ENCODE results near the gene UROD.
"Not testable (repeated sequence)": the region's sequence is repeated elsewhere in the genome, so short reads cannot be mapped to it uniquely, and the experiment has no call there.

UROD gene

DNA sequence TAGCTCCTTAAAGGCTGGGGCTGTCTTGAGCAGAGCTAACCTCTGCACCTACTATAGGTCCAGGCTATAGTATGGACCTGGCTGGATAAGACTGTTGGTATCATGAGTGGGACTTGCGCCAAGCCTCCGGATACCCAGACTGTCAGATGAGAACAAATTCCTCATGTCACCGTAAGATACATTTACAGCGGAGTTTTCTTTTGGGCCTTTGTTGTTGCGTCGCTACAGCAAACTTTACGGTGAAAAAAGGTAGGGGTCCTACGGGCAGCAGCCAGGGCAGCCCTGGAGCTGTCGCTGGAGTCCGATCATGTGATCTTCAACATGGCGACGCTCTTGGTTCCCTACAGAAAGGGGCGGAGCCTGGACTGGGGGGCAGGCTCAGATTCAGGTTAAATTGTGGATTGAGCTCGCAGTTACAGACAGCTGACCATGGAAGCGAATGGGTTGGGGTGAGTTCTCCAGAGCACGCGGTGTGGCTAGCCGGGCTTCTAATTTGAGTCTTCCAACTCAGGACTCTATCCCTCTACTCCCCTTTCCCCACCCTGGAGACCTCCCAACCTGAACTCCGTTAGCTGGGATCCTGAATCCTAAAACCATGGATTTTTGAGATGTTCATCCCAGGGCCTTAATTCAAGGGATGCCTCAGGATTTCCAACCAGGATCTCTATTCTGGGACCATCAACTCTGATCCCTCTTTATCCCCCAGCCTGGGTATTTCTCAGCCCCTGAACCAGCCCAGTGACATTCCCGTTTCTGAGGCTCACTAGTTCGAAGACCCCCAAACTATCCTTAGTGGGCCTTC lies at the start of gene UROD:
Gene UROD (plus strand): TSS at position 418 of the 802 bp plus-strand sequence. CDS start 12 bp downstream, at position 430.
- peak; percentile 66 to 78 (median 75) for DNase-seq (ENCODE audit: low read depth in 3 of 3, low spot score in 1 of 3)

DNA sequence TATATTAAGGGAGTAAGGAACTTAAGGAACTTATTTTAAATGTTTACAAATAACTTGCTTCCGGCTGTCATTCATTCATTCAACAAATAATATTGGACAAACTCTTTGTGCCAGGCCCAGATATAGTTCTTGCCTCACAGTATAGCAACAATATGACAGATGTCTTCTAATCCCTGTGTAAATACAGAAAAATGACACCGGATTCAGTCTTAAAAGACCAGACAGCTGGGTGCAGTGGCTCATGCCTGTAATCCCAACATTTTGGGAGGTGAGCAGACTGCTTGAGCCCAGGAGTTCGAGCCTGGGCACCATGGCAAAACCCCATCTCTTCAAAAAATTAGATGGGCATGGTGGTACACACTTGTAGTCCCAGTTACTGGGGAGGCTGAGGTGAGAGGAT lies 49.3 kb upstream of the UROD start:
- no peak for DNase-seq (ENCODE audit: low read depth in 3 of 3, low spot score in 1 of 3)

GRCh38 chr1:44964396-44964795 lies 47.7 kb upstream of the UROD start:
- no peak for DNase-seq (ENCODE audit: low read depth in 3 of 3, low spot score in 1 of 3)

GRCh38 chr1:44970317-44970716 lies 41.7 kb upstream of the UROD start:
- DNase-seq (ENCODE audit: low read depth in 3 of 3, low spot score in 1 of 3), result no peak

GRCh38 chr1:44973645-44974044 lies 38.4 kb upstream of the UROD start:
- DNase-seq (ENCODE audit: low read depth in 3 of 3, low spot score in 1 of 3), result no peak

DNA sequence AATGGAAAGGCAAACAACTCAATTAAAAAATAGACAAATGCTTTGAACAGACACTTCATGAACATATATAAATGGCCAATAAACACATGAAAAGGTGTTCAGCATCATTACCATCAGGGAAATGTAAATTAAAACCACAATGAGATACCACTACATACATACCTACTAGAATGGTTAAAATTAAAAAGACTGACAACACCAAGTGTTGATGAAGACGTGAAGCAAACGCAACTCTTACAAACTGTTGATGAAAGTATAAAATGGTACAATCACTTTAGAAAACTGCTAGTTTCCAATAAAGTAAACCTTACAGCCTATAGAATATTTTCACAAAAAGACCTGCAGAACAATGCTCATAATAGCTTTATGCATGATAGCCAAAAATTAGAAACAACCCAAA lies 35.8 kb upstream of the UROD start:
- DNase-seq (ENCODE audit: low read depth in 3 of 3, low spot score in 1 of 3), result no peak

DNA sequence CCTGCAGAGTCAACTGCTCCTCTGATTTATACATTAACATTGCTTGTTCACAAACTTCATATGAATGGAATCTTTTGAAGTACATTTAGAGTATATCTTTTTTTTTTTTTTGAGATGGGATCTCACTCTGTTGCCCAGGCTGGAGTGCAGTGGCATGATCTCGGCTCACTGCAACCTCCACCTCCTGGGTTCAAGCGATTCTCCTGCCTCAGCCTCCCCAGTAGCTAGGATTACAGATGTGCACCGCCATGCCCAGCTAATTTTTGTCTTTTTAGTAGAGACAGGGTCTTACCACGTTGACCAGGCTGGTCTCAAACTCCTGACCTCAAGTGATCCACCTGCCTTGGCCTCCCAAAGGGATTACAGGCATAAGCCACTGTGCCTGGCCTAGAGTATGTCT lies 34.7 kb upstream of the UROD start:
- not testable (repeated sequence) for DNase-seq (ENCODE audit: low read depth in 3 of 3, low spot score in 1 of 3)

- no peak for DNase-seq (ENCODE audit: low read depth in 3 of 3, low spot score in 1 of 3)
Measured at GRCh38 chr1:44985747-44986359, 26.2 kb upstream of the UROD start.

GRCh38 chr1:44988531-44989156 lies 23.4 kb upstream of the UROD start:
- no peak for DNase-seq (ENCODE audit: low read depth in 3 of 3, low spot score in 1 of 3)

DNA sequence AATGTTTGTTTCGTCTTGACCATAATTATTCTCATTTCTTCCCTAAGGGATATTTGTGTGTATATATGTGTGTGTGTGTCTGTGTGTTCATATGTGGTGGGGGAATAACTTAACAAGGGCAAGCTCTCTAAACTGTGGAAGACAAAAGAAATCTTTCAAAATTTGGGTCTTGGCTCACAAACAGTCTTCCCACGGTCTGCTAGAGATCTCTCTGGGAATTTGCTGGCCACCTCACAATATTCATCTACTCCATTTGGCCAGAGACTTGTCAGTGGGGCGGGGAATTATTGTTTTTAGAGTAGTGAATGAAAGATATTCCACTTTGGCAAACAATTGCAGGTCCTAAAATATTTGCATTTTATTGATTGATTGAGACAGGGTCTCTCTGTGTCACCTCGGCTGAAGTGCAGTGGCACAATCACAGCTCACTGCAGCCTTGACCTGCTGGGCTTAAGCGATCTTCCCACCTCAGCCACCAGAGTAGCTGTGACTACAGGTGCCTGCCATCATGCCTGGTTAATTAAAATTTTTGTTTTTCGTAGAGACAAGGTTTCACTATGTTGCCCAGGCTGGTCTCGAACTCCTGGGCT lies 17.6 kb upstream of the UROD start:
- DNase-seq (ENCODE audit: low read depth in 3 of 3, low spot score in 1 of 3), result no peak

DNA sequence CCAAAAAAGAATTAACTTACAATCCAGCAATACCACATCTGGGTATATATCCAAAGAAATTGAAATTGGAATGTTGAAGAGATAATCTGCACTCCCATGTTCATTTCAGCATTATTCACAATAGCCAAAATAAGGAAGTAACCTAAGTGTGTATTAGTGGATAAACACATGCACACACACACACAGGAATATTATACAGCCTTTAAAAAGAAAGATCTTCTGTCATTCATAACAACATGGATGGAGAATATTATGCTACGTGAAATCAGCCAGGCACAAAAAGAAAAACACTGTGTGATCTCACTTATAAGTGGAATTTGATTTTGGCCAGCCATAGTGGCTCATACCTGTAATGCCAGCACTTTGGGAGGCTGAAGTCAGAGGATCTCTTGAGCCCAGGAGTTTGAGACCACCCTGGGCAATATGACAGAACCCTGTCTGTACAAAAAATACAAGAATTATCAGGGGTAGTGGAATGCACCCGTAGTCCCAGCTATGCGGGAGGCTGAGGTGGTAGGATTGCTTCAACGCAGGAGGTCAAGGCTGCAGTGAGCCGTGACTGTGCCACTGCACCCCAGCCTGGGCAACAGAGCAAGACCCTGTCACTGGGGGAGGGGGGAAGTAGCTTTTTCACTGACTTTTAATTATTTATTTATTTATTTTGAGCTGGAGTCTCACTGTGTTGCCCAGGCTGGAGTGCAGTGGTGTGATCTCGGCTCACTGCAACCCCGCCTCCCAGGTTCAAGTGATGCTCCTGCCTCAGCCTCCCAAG lies 16.4 kb upstream of the UROD start:
- no peak for DNase-seq (ENCODE audit: low read depth in 3 of 3, low spot score in 1 of 3)

- no peak for DNase-seq (ENCODE audit: low read depth in 3 of 3, low spot score in 1 of 3)
Measured at GRCh38 chr1:44999232-44999631, 12.8 kb upstream of the UROD start.

GRCh38 chr1:45001011-45001481 lies 11.0 kb upstream of the UROD start:
- DNase-seq (ENCODE audit: low read depth in 3 of 3, low spot score in 1 of 3), result no peak

GRCh38 chr1:45001576-45001975 lies 10.5 kb upstream of the UROD start:
- not testable (repeated sequence) for DNase-seq (ENCODE audit: low read depth in 3 of 3, low spot score in 1 of 3)

DNA sequence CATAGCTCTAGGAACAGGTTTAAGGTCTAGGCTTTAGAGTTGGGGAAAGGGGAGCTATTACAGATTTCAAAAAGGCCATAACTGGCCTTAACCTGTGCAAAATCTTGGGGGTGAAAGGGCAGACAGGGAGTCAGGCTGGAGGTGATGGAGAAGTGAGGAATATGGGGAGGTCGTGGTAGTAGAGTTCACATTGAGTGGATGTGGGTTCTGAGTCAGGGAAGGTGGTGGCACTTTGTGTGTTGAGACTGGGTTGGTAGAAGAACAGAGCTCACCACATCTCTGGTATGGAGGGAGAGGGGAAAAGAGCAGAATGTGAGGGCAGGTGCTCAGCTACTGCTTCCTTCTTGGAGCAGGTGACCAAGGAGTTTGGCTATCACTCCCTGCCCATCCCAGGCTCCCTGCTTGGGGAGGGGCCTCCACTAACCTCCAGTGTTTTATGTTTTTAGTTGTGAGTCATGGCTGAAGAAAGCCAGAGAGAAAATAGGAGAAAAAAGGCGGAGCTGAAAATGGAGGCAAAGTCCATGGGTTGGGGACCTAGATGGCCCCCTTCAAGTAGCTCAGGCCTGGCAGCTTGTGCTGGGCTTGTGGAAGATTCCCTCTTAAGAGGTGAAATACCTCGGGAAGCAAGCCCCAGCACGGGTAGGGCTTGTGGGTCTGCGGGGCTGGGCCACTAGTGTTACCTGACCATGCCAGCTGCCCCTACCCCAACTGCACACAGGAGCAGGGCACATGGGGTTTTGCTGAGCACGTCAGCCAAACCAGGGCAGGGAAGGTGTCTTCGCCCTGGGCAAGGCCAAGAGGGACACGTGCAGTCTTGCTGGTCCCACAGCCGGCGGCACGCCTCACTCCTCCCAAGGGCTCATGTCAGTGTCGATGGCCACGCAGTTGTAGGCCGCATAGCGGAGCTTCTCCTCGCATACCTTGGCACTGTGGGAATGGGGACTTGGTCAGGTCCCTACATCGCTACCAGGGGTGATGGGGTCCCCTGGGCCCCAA lies 9.1 kb upstream of the UROD start:
- no peak for DNase-seq (ENCODE audit: low read depth in 3 of 3, low spot score in 1 of 3)

DNA sequence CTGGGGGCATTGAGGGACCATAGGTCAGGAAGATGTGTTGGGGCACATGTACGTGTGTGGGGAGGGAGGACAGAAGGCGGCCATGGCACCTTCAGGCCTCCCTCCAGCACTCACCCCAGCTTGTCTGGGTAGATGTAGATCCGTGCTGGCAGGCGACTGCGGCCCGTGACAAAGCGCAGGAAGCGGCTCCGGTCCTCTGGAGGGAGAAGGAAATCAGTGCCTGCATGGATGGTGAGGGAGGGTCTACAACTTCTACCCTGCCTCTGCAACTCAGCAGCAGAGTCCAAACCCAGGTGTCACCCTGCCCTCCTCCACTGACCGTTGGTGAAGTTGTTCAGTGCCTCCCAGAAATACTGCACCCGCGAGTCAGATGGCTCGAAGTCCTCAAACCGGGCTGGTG lies 8.3 kb upstream of the UROD start:
- no peak for DNase-seq (ENCODE audit: low read depth in 3 of 3, low spot score in 1 of 3)

GRCh38 chr1:45004281-45004920 lies 7.7 kb upstream of the UROD start:
- no peak for DNase-seq (ENCODE audit: low read depth in 3 of 3, low spot score in 1 of 3)

DNA sequence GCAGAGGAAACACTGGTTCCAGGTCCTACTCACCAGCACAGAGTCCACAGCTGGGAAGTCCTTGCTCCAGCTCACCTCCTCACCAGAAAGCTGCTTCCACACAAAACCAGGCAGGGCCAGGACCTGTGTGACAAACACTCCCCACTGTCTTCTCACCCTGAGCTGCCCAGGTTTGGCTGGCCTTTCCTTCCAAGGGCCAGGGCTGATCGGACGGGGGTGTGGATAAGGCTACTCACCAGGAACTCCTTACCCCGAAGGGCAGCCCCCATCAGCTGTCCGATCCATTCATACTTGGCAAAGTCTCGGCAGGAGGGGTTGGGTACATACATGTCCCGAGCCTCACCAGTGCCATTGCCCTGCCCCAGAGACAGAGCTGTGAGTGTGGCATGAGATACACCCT lies 6.3 kb upstream of the UROD start:
- no peak for DNase-seq (ENCODE audit: low read depth in 3 of 3, low spot score in 1 of 3)

- DNase-seq (ENCODE audit: low read depth in 3 of 3, low spot score in 1 of 3), result no peak
Measured at GRCh38 chr1:45007311-45007710, 4.7 kb upstream of the UROD start.
